CD4-positive, alpha-beta T cell treated with Interleukin-12 subunit alpha and Interleukin-12 subunit beta, for 1 hour (primary cell): ENCODE measurements around the gene VEGFB.

ENCODE experiments used
- DNase-seq: peaks from one replicate; pipeline ENCODE4 v3.0.0-alpha.2; 2020

Gene VEGFB

GRCh38 chr11:64284962-64285884, 50.8 kb downstream of the VEGFB start, which contains the start of gene GPR137:
TSS of gene GPR137 (plus strand) at chr11:64285848. CDS start at chr11:64286525, 677 bp downstream.
- DNase-seq = peak; percentile 92

- DNase-seq = peak; percentile 33
Measured at GRCh38 chr11:64285885-64286800, 51.8 kb downstream of the VEGFB start.

GRCh38 chr11:64286801-64287159, 52.4 kb downstream of the VEGFB start:
- no peak for DNase-seq

GRCh38 chr11:64287676-64288352, 53.4 kb downstream of the VEGFB start:
- no peak for DNase-seq

- DNase-seq = no peak
Measured at GRCh38 chr11:64288353-64288750, 54.0 kb downstream of the VEGFB start.
